Aorta (tissue), 5 donors: ENCODE results near the gene NCKAP5. TPM values are rescaled to one million over a fixed set of nuclear protein-coding genes. Genes with fewer than 3 reads are reported as not detected.

Source experiments
- ATAC-seq: fragments of 200-7000 bp; cut with Tn5 transposase; one replicate; pipeline ENCODE4 v1.9.1; 2022; ENCODE audit warnings: moderate library complexity; ENCODE audit not compliant: low FRiP score
- DNase-seq, 2 donors: peaks; one replicate each; pipeline ENCODE4 v3.0.0-alpha.2; 2020
- H3K27ac ChIP-seq, 2 donors: one replicate each; pipeline ENCODE4 v1.5.1; 2013; ENCODE audit warnings: low read length in 2 of 2, mild to moderate bottlenecking in 2 of 2, moderate library complexity in 2 of 2, control low read depth in 1 of 2, inconsistent platforms in 1 of 2, low read depth in 1 of 2
- H3K27me3 ChIP-seq, 2 donors: one replicate each; pipeline ENCODE4 v1.6.1; 2013; ENCODE audit warnings: control low read depth in 1 of 2, low read length in 1 of 2, mild to moderate bottlenecking in 1 of 2, moderate library complexity in 1 of 2; ENCODE audit not compliant: insufficient read depth in 2 of 2, control insufficient read depth in 1 of 2
- H3K36me3 ChIP-seq, 2 donors: one replicate each; pipeline ENCODE4 v1.6.1; 2013; ENCODE audit warnings: control low read depth in 1 of 2, low read length in 1 of 2, mild to moderate bottlenecking in 1 of 2; ENCODE audit not compliant: insufficient read depth in 2 of 2, control insufficient read depth in 1 of 2
- H3K4me1 ChIP-seq, 2 donors: one replicate each; pipeline ENCODE4 v1.6.1; 2013; ENCODE audit warnings: low read length in 2 of 2, control low read depth in 1 of 2, mild to moderate bottlenecking in 1 of 2, moderate library complexity in 1 of 2; ENCODE audit not compliant: insufficient read depth in 2 of 2, control insufficient read depth in 1 of 2
- H3K4me3 ChIP-seq, 2 donors: one replicate each; pipeline ENCODE4 v1.5.1; 2013; ENCODE audit warnings: low read length in 2 of 2, control low read depth in 1 of 2, mild to moderate bottlenecking in 1 of 2
- H3K9me3 ChIP-seq: one replicate; pipeline ENCODE4 v1.6.1; 2013; ENCODE audit warnings: mild to moderate bottlenecking, low read length; ENCODE audit not compliant: control insufficient read depth
- WGBS, 2 donors: extraction: QIAGEN DNeasy Blood & Tissue Kit; methylation state at CpG; one replicate each; pipeline ENCODE4 v1.1.7; 2013; 5-methylcytosine and 5-hydroxymethylcytosine counted together
- intact Hi-C, 2 donors: fragments of 100-400 bp; cut with DNase I; formaldehyde crosslinking; loops; one replicate each; pipeline versions ENCODE4 v1.14.2 to v1.15.0; 2022
- polyA plus RNA-seq, 2 donors: library from polyadenylated mRNA; stranded (reverse); fragments of 200-250 nt; gene quantifications; one replicate each; pipeline ENCODE4 v1.2.3, GENCODE V29; 2013
- total RNA-seq, 2 donors: library from RNA; stranded (reverse); fragmentation: NEBNext Ultra II Directional; extraction: Animal tissue kit (Norgen Biotek cat#: 25700); gene quantifications; one replicate each; pipeline ENCODE4 v1.2.1, GENCODE V29; 2021
- donor health status: healthy with polysubstance abuse.
- donor health status: Bipolar disorder and iron deficiency.
- donor health status: DM: no; HTN: no; CAD: no.
- donor health status: DM: no; HTN: no; CAD: no.
- donor health status: DM: yes; HTN: yes; CAD: no.

The NCKAP5 gene
- total and polyA plus RNA-seq, 4 donors, result 0.75 to 7.5 (median 2.4) TPM; not detected in 1

GRCh38 chr2:132726155-132726554 is 842.1 kb downstream of the NCKAP5 start:
- WGBS, 2 donors, result 92 to 96% methylated on average over 4 of the region's 4 CpGs
- no peak for ATAC-seq

GRCh38 chr2:132725748-132726147 is 842.5 kb downstream of the NCKAP5 start:
- 78 to 81% methylated on average over 9 of the region's 9 CpGs for WGBS, 2 donors
- intact Hi-C loops, result no loop called here
- ATAC-seq, result no peak

More at GRCh38 chr2:132726155-132726554, 842.1 kb downstream of the NCKAP5 start:
- intact Hi-C loops, result no loop called here
- H3K27ac ChIP-seq, result no peak overlapping the region
- no peaks in the 10 kb centered on the region for H3K4me1 ChIP-seq
- H3K9me3 ChIP-seq, result no peaks in the 10 kb centered on the region
- no peaks in the 10 kb centered on the region for H3K27me3 ChIP-seq
- no peak overlapping the region for H3K4me3 ChIP-seq
- DNase-seq, result no peak
- H3K36me3 ChIP-seq, result no peaks in the 10 kb centered on the region

GRCh38 chr2:132725148-132725547 is 843.1 kb downstream of the NCKAP5 start:
- intact Hi-C loops, result no loop called here
- WGBS, 2 donors, result 54 to 59% methylated on average over 1 of the region's 1 CpG
- Histone ChIP-seq H3K36me3 (no peaks in the 10 kb centered on the region), H3K27me3 (no peaks in the 10 kb centered on the region), H3K4me3 (no peak overlapping the region), H3K9me3 (no peaks in the 10 kb centered on the region), H3K27ac (no peak overlapping the region), H3K4me1 (no peaks in the 10 kb centered on the region)
- ATAC-seq (no peak), DNase-seq (no peak)

More at GRCh38 chr2:132725748-132726147, 842.5 kb downstream of the NCKAP5 start:
- Histone ChIP-seq H3K36me3 (no peaks in the 10 kb centered on the region), H3K27me3 (no peaks in the 10 kb centered on the region), H3K4me1 (no peaks in the 10 kb centered on the region), H3K4me3 (no peak overlapping the region), H3K9me3 (no peaks in the 10 kb centered on the region), H3K27ac (no peak overlapping the region)
- DNase-seq, result no peak

GRCh38 chr2:132721938-132722337 is 846.3 kb downstream of the NCKAP5 start:
- H3K9me3 ChIP-seq, result no peaks in the 10 kb centered on the region
- no peaks in the 10 kb centered on the region for H3K36me3 ChIP-seq
- no peaks in the 10 kb centered on the region for H3K27me3 ChIP-seq
- intact Hi-C loops, result no loop called here
- no peak overlapping the region for H3K27ac ChIP-seq
- WGBS, 2 donors, result 90 to 94% methylated on average over 2 of the region's 2 CpGs
- no peak for ATAC-seq
- H3K4me1 ChIP-seq, result no peaks in the 10 kb centered on the region
- DNase-seq, result no peak
- H3K4me3 ChIP-seq, result no peak overlapping the region

GRCh38 chr2:132720393-132720792 is 847.9 kb downstream of the NCKAP5 start:
- no peaks in the 10 kb centered on the region for H3K27me3 ChIP-seq
- no peak for ATAC-seq
- 85 to 88% methylated on average over 4 of the region's 4 CpGs for WGBS, 2 donors
- no peak overlapping the region for H3K4me3 ChIP-seq
- no peak overlapping the region for H3K27ac ChIP-seq
- no peak for DNase-seq
- no peaks in the 10 kb centered on the region for H3K4me1 ChIP-seq
- no peaks in the 10 kb centered on the region for H3K36me3 ChIP-seq
- H3K9me3 ChIP-seq, result no peaks in the 10 kb centered on the region
- intact Hi-C loops, result no loop called here

GRCh38 chr2:132719480-132719879 is 848.8 kb downstream of the NCKAP5 start:
- no peaks in the 10 kb centered on the region for H3K36me3 ChIP-seq
- H3K4me1 ChIP-seq, result no peaks in the 10 kb centered on the region
- H3K27me3 ChIP-seq, result no peaks in the 10 kb centered on the region
- ATAC-seq (no peak), DNase-seq (no peak)
- intact Hi-C loops, result no loop called here
- WGBS, 2 donors, result 75 to 88% methylated on average over 9 of the region's 9 CpGs
- no peaks in the 10 kb centered on the region for H3K9me3 ChIP-seq
- H3K27ac ChIP-seq, result no peak overlapping the region
- H3K4me3 ChIP-seq, result no peak overlapping the region

- Histone ChIP-seq H3K9me3 (no peaks in the 10 kb centered on the region), H3K27ac (no peak overlapping the region), H3K4me3 (no peak overlapping the region), H3K27me3 (no peaks in the 10 kb centered on the region), H3K4me1 (no peaks in the 10 kb centered on the region), H3K36me3 (no peaks in the 10 kb centered on the region)
- intact Hi-C loops, result no loop called here
- DNase-seq (no peak), ATAC-seq (no peak)
- WGBS, 2 donors, result 52% methylated on average over 2 of the region's 2 CpGs
These were observed 851.3 kb downstream of the NCKAP5 start for GRCh38 chr2:132716954-132717353.

- H3K27ac ChIP-seq, result no peak overlapping the region
- H3K9me3 ChIP-seq, result no peaks in the 10 kb centered on the region
- no peaks in the 10 kb centered on the region for H3K4me1 ChIP-seq
- no peak overlapping the region for H3K4me3 ChIP-seq
- H3K27me3 ChIP-seq, result no peaks in the 10 kb centered on the region
- ATAC-seq (no peak), DNase-seq (no peak)
- H3K36me3 ChIP-seq, result no peaks in the 10 kb centered on the region
- 78% methylated on average over 7 of the region's 7 CpGs for WGBS, 2 donors
- intact Hi-C loops, result no loop called here
These were observed 852.6 kb downstream of the NCKAP5 start for GRCh38 chr2:132715386-132716351.

- intact Hi-C loops, result no loop called here
- WGBS, 2 donors, result 50 to 53% methylated on average over 4 of the region's 4 CpGs
- Histone ChIP-seq H3K27ac (no peak overlapping the region), H3K4me3 (no peak overlapping the region), H3K4me1 (no peaks in the 10 kb centered on the region), H3K27me3 (peaks cover 0 to 1% of the 10 kb centered on the region in 2 donors), H3K36me3 (no peaks in the 10 kb centered on the region), H3K9me3 (no peaks in the 10 kb centered on the region)
- ATAC-seq (no peak), DNase-seq (no peak)
These were observed 864.9 kb downstream of the NCKAP5 start for GRCh38 chr2:132703396-132703795.
